Tibial nerve (tissue), 4 donors: ENCODE data around the gene MAP7D3. TPM values are rescaled to one million over a fixed set of nuclear protein-coding genes. Genes with fewer than 3 reads are reported as not detected.

Experiments
- DNase-seq, 2 donors: peaks; one replicate each; pipeline ENCODE4 v3.0.0-alpha.2; 2019; ENCODE audit warnings: low spot score in 2 of 2
- H3K27ac ChIP-seq, 4 donors: fragments of 200-600 bp; sonication (generic) in 3 of 4; one replicate each; pipeline ENCODE4 v1.5.1; 2017 to 2019; ENCODE audit warnings: mild to moderate bottlenecking in 1 of 4
- H3K27me3 ChIP-seq, 2 donors: fragments of 200-600 bp; sonication (generic) in 1 of 2; one replicate each; pipeline versions ENCODE4 v1.5.1 to v1.6.0; 2017 to 2019
- H3K36me3 ChIP-seq, 3 donors: fragments of 200-600 bp; sonication (generic); one replicate each; pipeline ENCODE4 v1.5.1; 2018 to 2019
- H3K4me1 ChIP-seq, 4 donors: fragments of 200-600 bp; sonication (generic) in 3 of 4; one replicate each; pipeline ENCODE4 v1.5.1; 2017 to 2019
- H3K4me3 ChIP-seq, 4 donors: fragments of 200-600 bp; sonication (generic) in 3 of 4; one replicate each; pipeline ENCODE4 v1.5.1; 2017 to 2019; ENCODE audit warnings: mild to moderate bottlenecking in 1 of 4, moderate library complexity in 1 of 4
- H3K9me3 ChIP-seq, 4 donors: fragments of 200-600 bp; sonication (generic) in 3 of 4; one replicate each; pipeline ENCODE4 v1.5.1; 2017 to 2019
- CTCF ChIP-seq, 5 experiments: fragments of 200-600 bp in 3 of 5; fragments of 450-650 bp in 2 of 5; sonication (generic) in 3 of 5; IDR thresholded peaks; one replicate each; pipeline ENCODE4 v1.5.1; 2016 to 2019; ENCODE audit warnings: antibody characterized with exemption in 5 of 5, mild to moderate bottlenecking in 3 of 5, moderate library complexity in 2 of 5
- EP300 ChIP-seq, 2 donors: sonication (generic); formaldehyde crosslinking; IDR thresholded peaks; one replicate each; pipeline ENCODE4 v1.6.1; 2017; ENCODE audit warnings: antibody characterized with exemption in 2 of 2, mild to moderate bottlenecking in 1 of 2
- POLR2A ChIP-seq, 2 donors: fragments of 450-650 bp; IDR thresholded peaks; one replicate each; pipeline ENCODE4 v1.6.1; 2017; ENCODE audit warnings: antibody characterized with exemption in 2 of 2, mild to moderate bottlenecking in 2 of 2, moderate library complexity in 2 of 2
- WGBS, 2 donors: methylation state at CpG; one replicate each; pipeline ENCODE4 v1.1.5; 2018; 5-methylcytosine and 5-hydroxymethylcytosine counted together
- total RNA-seq, 4 donors: library from RNA; depleted of rRNA; stranded (reverse); fragments of >200 nt; gene quantifications; one replicate each; pipeline ENCODE4 v1.1.0, GENCODE V29; 2016

MAP7D3 gene
- total RNA-seq, 4 donors from 2014 or later = 19.7 to 32.7 (median 22.8) TPM

- peaks cover 0 to 14% (median 6%) of the 10 kb centered on the region in 4 donors for H3K4me1 ChIP-seq
- no peak overlapping the region for H3K4me3 ChIP-seq
- no peaks in the 10 kb centered on the region for H3K36me3 ChIP-seq
- H3K27me3 ChIP-seq = no peaks in the 10 kb centered on the region
- peak overlapping the region in 2 of 4 donors; percentile 71 to 73 for H3K27ac ChIP-seq
- no peaks in the 10 kb centered on the region for H3K9me3 ChIP-seq
- no peak for TF ChIP-seq EP300 (IDR thresholded peaks at IDR 0.05)
- no peak for TF ChIP-seq CTCF (IDR thresholded peaks at IDR 0.05)
- no peak for TF ChIP-seq POLR2A (IDR thresholded peaks at IDR 0.05)
- DNase-seq = no peak
Observed at GRCh38 chrX:136260776-136261175, 9.6 kb upstream of the MAP7D3 start.

- peaks cover 0 to 14% (median 6%) of the 10 kb centered on the region in 4 donors for H3K4me1 ChIP-seq
- 1 to 28% methylated on average over 4 of the region's 4 CpGs for WGBS, 2 donors
- peak overlapping the region in 3 of 4 donors; percentile 37 to 73 (median 71) for H3K27ac ChIP-seq
- TF ChIP-seq POLR2A (IDR thresholded peaks at IDR 0.05) (no peak), EP300 (IDR thresholded peaks at IDR 0.05) (peak in 1 of 2 donors; percentile 55), CTCF (IDR thresholded peaks at IDR 0.05) (no peak)
- no peaks in the 10 kb centered on the region for H3K27me3 ChIP-seq
- no peaks in the 10 kb centered on the region for H3K36me3 ChIP-seq
- no peak for DNase-seq
- H3K4me3 ChIP-seq = no peak overlapping the region
- no peaks in the 10 kb centered on the region for H3K9me3 ChIP-seq
Observed at GRCh38 chrX:136259543-136259942, 8.3 kb upstream of the MAP7D3 start.

GRCh38 chrX:136258951-136259350 is 7.8 kb upstream of the MAP7D3 start:
- no peak for DNase-seq
- H3K4me1 ChIP-seq = peaks cover 0 to 14% (median 6%) of the 10 kb centered on the region in 4 donors
- 31 to 33% methylated on average over 1 of the region's 1 CpG for WGBS, 2 donors

GRCh38 chrX:136256026-136256425 is 4.8 kb upstream of the MAP7D3 start:
- Histone ChIP-seq H3K36me3 (no peaks in the 10 kb centered on the region), H3K27me3 (peaks cover 0 to 8% of the 10 kb centered on the region in 2 donors), H3K4me1 (peaks cover 0 to 14% (median 6%) of the 10 kb centered on the region in 4 donors), H3K9me3 (no peaks in the 10 kb centered on the region), H3K4me3 (no peak overlapping the region), H3K27ac (peak overlapping the region in 2 of 4 donors; percentile 55 to 67)
- no peak for TF ChIP-seq POLR2A (IDR thresholded peaks at IDR 0.05)
- no peak for TF ChIP-seq CTCF (IDR thresholded peaks at IDR 0.05)
- TF ChIP-seq EP300 (IDR thresholded peaks at IDR 0.05) = no peak
- 42 to 59% methylated on average over 7 of the region's 7 CpGs for WGBS, 2 donors
- no peak for DNase-seq

More at GRCh38 chrX:136258951-136259350, 7.8 kb upstream of the MAP7D3 start:
- Histone ChIP-seq H3K9me3 (no peaks in the 10 kb centered on the region), H3K27ac (peak overlapping the region in 2 of 4 donors; percentile 71 to 73), H3K36me3 (no peaks in the 10 kb centered on the region), H3K4me3 (no peak overlapping the region), H3K27me3 (no peaks in the 10 kb centered on the region)
- TF ChIP-seq CTCF (IDR thresholded peaks at IDR 0.05) = no peak

GRCh38 chrX:136255541-136255940 is 4.3 kb upstream of the MAP7D3 start:
- 57 to 61% methylated on average over 5 of the region's 5 CpGs for WGBS, 2 donors
- H3K27me3 ChIP-seq = peaks cover 0 to 8% of the 10 kb centered on the region in 2 donors
- no peaks in the 10 kb centered on the region for H3K36me3 ChIP-seq
- peak in 1 of 2 donors; percentile 26 for DNase-seq
- no peaks in the 10 kb centered on the region for H3K9me3 ChIP-seq
- peaks cover 0 to 11% (median 4%) of the 10 kb centered on the region in 4 donors for H3K4me1 ChIP-seq
- TF ChIP-seq CTCF (IDR thresholded peaks at IDR 0.05) (no peak), EP300 (IDR thresholded peaks at IDR 0.05) (no peak), POLR2A (IDR thresholded peaks at IDR 0.05) (no peak)
- no peak overlapping the region for H3K4me3 ChIP-seq
- peak overlapping the region in 2 of 4 donors; percentile 55 to 67 for H3K27ac ChIP-seq
